Gastrocnemius medialis (tissue), 4 donors: ENCODE measurements around the gene DTNBP1.

Experiments used
- POLR2A ChIP-seq, 2 donors: fragments of 450-650 bp; IDR thresholded peaks; one replicate each; pipeline ENCODE4 v1.6.1; 2017; ENCODE audit warnings: antibody characterized with exemption in 2 of 2, mild to moderate bottlenecking in 2 of 2, moderate library complexity in 2 of 2
- TF ChIP-seq, protein P1 (sequence below), 5 experiments: fragments of 450-650 bp in 3 of 5; fragments of 200-600 bp in 2 of 5; sonication (generic) in 2 of 5; IDR thresholded peaks in 4 of 5; conservative IDR thresholded peaks in 1 of 5; 1 replicate in 4 of 5; 2 replicates in 1 of 5; pipeline ENCODE4 v1.5.1; 2016 to 2019; ENCODE audit warnings: antibody characterized with exemption in 5 of 5, mild to moderate bottlenecking in 3 of 5, moderate library complexity in 3 of 5

DNA sequence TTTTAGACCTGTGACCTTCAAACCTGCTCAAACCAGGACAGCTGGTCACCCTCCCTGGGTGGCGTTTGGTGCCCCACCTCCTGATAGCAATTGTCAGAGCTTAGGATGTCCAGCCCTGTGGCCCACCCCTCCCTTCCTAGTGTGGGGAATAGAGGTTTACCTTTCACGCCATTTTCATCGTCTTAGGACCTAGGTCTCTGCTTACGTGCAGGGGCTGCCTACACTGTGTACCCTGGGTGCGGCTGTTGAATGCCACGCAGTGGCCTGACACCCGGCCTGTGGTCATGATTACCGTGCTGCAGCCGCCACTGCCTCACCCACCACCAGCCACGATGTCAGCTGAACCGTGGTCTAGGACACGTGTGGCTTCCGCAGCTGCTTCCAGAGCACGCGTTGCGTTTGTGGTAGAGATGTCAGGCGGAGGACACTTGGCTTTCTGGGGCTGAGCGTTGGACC lies 157.3 kb downstream of the DTNBP1 start:
- peak in 1 of 2 donors; percentile 16 for TF ChIP-seq POLR2A (IDR thresholded peaks at IDR 0.05)
- TF ChIP-seq, protein P1, sequence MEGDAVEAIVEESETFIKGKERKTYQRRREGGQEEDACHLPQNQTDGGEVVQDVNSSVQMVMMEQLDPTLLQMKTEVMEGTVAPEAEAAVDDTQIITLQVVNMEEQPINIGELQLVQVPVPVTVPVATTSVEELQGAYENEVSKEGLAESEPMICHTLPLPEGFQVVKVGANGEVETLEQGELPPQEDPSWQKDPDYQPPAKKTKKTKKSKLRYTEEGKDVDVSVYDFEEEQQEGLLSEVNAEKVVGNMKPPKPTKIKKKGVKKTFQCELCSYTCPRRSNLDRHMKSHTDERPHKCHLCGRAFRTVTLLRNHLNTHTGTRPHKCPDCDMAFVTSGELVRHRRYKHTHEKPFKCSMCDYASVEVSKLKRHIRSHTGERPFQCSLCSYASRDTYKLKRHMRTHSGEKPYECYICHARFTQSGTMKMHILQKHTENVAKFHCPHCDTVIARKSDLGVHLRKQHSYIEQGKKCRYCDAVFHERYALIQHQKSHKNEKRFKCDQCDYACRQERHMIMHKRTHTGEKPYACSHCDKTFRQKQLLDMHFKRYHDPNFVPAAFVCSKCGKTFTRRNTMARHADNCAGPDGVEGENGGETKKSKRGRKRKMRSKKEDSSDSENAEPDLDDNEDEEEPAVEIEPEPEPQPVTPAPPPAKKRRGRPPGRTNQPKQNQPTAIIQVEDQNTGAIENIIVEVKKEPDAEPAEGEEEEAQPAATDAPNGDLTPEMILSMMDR (IDR thresholded peaks at IDR 0.05 in 4 of 5, conservative IDR thresholded peaks at IDR 0.05 in 1 of 5) = no peak
